ENCODE results near the gene SH3RF3. TPM values are rescaled to one million over a fixed set of nuclear protein-coding genes. Genes with fewer than 3 reads are reported as not detected.

SH3RF3 gene
- total RNA-seq, 1 experiment from 2014 or later: 1.0 TPM

DNA sequence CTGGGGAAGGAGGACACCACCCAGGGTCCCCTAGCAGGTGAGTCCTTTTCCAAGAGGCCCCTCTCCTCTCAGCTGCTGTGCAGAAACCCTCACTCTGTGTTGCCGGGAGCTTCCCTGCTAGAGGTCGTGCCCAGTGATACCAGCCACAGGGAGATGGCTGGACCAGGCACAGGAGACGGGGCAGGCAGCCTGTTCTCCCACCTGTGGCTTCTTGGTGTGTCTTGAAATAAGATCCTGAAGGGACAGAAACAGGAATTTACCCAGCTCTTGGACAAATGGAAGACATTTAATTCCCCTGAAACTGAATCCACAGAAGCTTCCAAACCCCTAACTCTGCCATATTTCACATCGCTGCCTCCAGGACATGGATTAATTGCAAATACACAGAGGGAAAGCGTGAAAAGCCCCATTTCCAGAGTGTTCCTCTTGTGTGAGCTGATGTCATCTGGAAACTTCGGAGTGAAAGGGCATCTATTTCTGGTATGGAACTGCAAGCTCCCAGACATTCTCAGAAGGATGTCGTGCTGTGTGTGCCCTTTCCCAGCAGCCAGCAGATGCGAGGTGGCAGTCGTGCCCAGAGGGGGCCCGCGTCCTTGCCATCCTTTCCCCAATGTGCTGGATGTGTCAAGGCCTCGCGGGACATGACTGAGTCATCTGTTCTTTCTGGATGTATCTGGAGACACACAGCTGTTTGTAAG is 307.0 kb downstream of the SH3RF3 start:
- H3K27me3 Mint-ChIP-seq (ENCODE audit: low read depth): no peaks in the 10 kb centered on the region; the same call in 1 of the 2 replicates
- no peaks in the 10 kb centered on the region for H3K4me1 Mint-ChIP-seq
- H3K4me3 Mint-ChIP-seq: no peak overlapping the region
- TF ChIP-seq CREB1 (CRISPR knock-in tag; IDR thresholded peaks at IDR 0.05) (no peak), MXD4 (CRISPR knock-in tag; IDR thresholded peaks at IDR 0.05; ENCODE audit: borderline replicate concordance) (no peak)
- peaks cover 7% of the 10 kb centered on the region for H3K36me3 Mint-ChIP-seq
- POLR2A ChIA-PET: no interaction called here
- CTCF ChIA-PET: no interaction called here
- ATAC-seq (no peak), DNase-seq (ENCODE audit: low spot score) (no peak)
- no peak overlapping the region for H3K27ac Mint-ChIP-seq
- H3K9me3 Mint-ChIP-seq: peaks cover 6% of the 10 kb centered on the region

DNA sequence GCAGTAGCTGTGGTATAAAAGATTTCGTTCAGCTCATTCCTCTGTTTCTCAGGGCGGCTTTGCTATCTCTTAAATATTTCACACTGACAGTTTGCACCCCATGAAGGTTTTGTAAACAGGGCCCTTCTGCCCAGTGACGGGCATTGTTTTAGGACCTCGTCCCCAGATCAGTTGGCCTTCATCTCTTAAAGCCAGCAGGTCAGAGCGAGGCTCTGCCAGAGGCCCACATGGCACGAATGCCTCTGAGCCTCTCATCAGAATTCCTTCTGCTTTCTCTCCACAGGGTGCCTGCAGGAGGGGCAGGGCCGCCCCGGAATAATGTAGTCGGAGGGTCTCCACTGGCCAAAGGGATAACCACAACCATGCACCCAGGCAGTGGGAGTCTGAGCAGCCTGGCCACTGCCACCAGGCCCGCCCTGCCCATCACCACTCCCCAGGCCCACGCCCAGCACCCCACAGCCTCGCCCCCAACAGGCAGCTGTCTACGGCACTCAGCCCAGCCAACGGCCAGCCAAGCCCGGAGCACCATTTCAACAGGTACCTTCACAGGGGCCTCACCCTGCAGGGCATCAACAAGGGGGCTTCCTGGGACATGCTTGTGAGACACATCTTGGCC is 307.7 kb downstream of the SH3RF3 start:
- no peak overlapping the region for H3K27ac Mint-ChIP-seq

More for the DNA sequence above, 307.7 kb downstream of the SH3RF3 start:
- no peak for DNase-seq (ENCODE audit: low spot score)
- TF ChIP-seq TEAD1 (CRISPR knock-in tag; IDR thresholded peaks at IDR 0.05) (no peak), FOXJ3 (CRISPR knock-in tag; IDR thresholded peaks at IDR 0.05; ENCODE audit: borderline replicate concordance) (no peak), ZNF138 (CRISPR knock-in tag; conservative IDR thresholded peaks at IDR 0.05) (no peak), CREB1 (CRISPR knock-in tag; IDR thresholded peaks at IDR 0.05) (no peak), RELA (CRISPR knock-in tag; IDR thresholded peaks at IDR 0.05; ENCODE audit: borderline replicate concordance) (no peak), GABPB1 (CRISPR knock-in tag; IDR thresholded peaks at IDR 0.05) (no peak), ZNF396 (CRISPR knock-in tag; IDR thresholded peaks at IDR 0.05; ENCODE audit: borderline replicate concordance) (no peak)
- TF ChIP-seq, protein P1, sequence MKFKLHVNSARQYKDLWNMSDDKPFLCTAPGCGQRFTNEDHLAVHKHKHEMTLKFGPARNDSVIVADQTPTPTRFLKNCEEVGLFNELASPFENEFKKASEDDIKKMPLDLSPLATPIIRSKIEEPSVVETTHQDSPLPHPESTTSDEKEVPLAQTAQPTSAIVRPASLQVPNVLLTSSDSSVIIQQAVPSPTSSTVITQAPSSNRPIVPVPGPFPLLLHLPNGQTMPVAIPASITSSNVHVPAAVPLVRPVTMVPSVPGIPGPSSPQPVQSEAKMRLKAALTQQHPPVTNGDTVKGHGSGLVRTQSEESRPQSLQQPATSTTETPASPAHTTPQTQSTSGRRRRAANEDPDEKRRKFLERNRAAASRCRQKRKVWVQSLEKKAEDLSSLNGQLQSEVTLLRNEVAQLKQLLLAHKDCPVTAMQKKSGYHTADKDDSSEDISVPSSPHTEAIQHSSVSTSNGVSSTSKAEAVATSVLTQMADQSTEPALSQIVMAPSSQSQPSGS (CRISPR knock-in tag; IDR thresholded peaks at IDR 0.05; ENCODE audit: borderline replicate concordance, low read depth): no peak
- TF ChIP-seq, protein P2, sequence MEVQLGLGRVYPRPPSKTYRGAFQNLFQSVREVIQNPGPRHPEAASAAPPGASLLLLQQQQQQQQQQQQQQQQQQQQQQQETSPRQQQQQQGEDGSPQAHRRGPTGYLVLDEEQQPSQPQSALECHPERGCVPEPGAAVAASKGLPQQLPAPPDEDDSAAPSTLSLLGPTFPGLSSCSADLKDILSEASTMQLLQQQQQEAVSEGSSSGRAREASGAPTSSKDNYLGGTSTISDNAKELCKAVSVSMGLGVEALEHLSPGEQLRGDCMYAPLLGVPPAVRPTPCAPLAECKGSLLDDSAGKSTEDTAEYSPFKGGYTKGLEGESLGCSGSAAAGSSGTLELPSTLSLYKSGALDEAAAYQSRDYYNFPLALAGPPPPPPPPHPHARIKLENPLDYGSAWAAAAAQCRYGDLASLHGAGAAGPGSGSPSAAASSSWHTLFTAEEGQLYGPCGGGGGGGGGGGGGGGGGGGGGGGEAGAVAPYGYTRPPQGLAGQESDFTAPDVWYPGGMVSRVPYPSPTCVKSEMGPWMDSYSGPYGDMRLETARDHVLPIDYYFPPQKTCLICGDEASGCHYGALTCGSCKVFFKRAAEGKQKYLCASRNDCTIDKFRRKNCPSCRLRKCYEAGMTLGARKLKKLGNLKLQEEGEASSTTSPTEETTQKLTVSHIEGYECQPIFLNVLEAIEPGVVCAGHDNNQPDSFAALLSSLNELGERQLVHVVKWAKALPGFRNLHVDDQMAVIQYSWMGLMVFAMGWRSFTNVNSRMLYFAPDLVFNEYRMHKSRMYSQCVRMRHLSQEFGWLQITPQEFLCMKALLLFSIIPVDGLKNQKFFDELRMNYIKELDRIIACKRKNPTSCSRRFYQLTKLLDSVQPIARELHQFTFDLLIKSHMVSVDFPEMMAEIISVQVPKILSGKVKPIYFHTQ (CRISPR knock-in tag; IDR thresholded peaks at IDR 0.05): no peak
- TF ChIP-seq, protein P3, sequence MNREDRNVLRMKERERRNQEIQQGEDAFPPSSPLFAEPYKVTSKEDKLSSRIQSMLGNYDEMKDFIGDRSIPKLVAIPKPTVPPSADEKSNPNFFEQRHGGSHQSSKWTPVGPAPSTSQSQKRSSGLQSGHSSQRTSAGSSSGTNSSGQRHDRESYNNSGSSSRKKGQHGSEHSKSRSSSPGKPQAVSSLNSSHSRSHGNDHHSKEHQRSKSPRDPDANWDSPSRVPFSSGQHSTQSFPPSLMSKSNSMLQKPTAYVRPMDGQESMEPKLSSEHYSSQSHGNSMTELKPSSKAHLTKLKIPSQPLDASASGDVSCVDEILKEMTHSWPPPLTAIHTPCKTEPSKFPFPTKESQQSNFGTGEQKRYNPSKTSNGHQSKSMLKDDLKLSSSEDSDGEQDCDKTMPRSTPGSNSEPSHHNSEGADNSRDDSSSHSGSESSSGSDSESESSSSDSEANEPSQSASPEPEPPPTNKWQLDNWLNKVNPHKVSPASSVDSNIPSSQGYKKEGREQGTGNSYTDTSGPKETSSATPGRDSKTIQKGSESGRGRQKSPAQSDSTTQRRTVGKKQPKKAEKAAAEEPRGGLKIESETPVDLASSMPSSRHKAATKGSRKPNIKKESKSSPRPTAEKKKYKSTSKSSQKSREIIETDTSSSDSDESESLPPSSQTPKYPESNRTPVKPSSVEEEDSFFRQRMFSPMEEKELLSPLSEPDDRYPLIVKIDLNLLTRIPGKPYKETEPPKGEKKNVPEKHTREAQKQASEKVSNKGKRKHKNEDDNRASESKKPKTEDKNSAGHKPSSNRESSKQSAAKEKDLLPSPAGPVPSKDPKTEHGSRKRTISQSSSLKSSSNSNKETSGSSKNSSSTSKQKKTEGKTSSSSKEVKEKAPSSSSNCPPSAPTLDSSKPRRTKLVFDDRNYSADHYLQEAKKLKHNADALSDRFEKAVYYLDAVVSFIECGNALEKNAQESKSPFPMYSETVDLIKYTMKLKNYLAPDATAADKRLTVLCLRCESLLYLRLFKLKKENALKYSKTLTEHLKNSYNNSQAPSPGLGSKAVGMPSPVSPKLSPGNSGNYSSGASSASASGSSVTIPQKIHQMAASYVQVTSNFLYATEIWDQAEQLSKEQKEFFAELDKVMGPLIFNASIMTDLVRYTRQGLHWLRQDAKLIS (CRISPR knock-in tag; IDR thresholded peaks at IDR 0.05; ENCODE audit: borderline replicate concordance): no peak
- peak; percentile 28; the same call in 1 of the 2 replicates for ATAC-seq
- ChIA-PET CTCF (no interaction called here), POLR2A (no interaction called here)
- Mint-ChIP-seq H3K4me1 (no peaks in the 10 kb centered on the region), H3K27me3 (ENCODE audit: low read depth) (no peaks in the 10 kb centered on the region; the same call in 1 of the 2 replicates), H3K9me3 (peaks cover 13% of the 10 kb centered on the region), H3K4me3 (no peak overlapping the region), H3K36me3 (peaks cover 13% of the 10 kb centered on the region)

Measured in WTC11 (cell line).